GM21723 (cell line): Measurements from ENCODE around the gene KLK5.

Experiments used
- ATAC-seq: cut with Tn5 transposase; IDR thresholded peaks from one replicate; pipeline ENCODE4 v1.9.1; 2021; ENCODE audit warnings: mild to moderate bottlenecking, moderate library complexity; ENCODE audit not compliant: unreplicated experiment

KLK5 gene

DNA sequence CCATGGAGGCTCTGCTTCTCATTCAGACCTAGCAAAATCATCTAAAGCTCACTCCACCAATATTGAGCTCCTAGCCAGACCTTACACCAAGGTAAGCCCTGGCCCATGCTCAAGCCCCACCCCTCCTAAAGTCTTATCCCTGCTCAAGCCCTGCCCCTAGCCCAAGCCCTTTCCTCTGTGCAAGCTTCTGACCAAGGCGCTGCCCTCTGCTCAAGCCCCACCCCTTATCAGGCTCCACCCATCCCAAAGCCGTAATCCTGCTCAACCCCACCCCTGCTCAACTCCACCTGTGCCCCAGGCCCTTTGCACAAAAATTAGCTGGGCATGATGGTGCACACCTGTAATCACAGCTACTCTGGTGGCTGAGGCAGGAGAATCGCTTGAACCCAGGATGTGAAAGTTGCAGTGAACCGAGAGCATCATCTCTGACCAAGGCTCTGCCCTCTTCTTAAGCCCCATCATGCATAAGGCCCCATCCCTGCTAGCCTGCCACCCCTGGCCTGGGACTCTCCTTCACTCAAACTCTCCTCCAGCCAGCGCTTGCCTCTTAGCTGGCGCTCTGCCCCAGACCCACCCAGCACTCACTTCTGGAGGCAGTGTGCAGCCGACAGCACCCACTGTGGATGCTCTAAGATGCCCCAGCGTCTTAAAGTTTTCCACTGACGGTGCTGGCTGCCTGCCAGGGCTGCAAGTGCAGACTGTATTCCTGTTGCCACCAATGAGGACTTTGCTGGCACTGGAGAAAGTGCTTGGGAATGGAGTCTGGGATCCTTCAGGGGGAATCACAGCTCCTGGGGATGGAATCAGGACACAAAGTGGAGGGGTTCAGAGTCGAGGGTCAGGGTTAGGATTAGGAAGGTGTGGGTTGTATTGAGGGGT is 58.1 kb downstream of the KLK5 start:
- no peak for ATAC-seq
